ENCODE results near the gene THADA.
"Not testable (repeated sequence)": the region's sequence is repeated elsewhere in the genome, so short reads cannot be mapped to it uniquely, and the experiment has no call there.

The THADA gene

DNA sequence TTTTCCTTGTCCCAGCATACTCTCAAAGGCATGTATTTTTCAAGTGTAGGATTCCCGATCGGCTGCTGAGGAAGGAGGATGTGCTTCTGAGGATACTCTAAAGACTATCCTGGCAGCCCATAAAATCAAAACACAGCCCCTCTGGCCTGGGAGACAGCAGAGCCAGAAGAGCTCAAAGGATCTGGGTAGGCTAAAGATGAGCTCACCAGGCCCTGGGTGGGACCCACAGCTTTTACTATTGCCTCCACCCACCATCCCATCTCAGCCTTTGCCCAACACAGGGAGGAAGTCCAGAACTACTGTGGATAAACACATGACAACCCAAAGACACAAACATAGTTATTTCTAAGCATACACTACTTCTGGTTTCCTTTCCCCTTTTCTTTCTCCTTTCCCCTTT, 290.3 kb downstream of the THADA start:
- DNase-seq (ENCODE audit: low read depth in 2 of 3, low spot score in 2 of 3) = no peak

DNA sequence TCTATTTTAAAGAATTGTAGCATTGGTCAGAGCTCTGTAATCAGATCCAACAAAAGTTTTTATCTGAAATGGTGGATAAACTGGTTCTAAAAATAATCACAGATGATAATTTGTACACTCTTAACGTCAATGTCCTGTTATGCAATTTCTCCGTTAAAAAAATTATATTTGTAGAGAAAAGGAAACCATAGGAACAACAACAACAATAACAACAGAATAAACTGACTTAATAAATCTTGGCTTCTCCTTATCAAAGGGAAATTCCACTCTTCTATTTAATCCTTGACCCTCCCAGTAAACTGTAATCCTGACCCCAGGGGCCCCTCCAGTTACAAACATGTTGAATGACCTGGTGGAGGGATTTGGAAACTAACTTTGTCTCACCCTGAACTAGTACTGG, 290.8 kb downstream of the THADA start:
- DNase-seq (ENCODE audit: low read depth in 2 of 3, low spot score in 2 of 3) = no peak

DNA sequence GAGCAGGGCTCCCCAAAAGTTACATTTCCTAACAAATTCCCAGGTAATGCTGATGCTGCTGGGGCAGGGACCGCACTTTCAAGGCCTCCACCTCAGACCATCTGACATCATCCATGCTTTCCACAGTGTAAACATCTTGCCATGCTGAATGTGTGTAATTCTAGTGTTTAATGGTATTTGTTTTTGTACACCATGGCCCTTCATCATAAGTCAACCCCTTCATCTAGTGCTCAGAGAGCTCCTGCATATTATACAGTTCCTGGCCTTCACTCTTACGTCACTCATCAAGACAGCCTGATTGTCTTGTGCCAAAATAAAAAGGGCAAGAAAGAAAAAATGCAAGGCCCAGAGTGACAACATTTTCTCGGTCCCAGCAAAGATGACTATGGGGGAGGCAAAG, 291.9 kb downstream of the THADA start:
- no peak for DNase-seq (ENCODE audit: low read depth in 2 of 3, low spot score in 2 of 3)

DNA sequence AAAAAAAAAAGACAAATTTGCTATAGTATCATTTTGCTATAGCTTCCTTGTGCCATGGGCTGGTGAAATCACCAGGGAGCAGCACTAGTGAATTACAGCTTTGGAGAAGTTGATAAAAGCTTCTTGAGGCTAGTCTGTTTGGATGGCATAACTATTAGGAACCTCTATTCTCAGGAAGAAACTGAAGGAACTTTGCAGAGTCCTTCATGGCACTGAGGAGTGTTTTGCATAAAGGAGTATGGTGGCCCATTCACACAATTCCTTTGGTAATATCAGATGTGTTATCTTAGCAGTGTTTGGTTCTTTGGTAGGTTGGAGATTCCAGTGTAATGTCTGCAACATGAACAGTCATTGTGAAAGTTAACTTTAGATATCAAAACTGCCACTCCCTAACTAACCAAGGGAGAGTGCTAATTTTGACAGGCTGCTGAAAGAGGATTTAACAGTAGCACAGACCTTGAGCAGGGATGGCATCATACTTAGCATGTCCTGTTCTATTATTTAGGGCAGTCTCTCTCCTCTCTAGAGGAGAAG, 292.8 kb downstream of the THADA start:
- DNase-seq (ENCODE audit: low read depth in 2 of 3, low spot score in 2 of 3) = no peak

DNA sequence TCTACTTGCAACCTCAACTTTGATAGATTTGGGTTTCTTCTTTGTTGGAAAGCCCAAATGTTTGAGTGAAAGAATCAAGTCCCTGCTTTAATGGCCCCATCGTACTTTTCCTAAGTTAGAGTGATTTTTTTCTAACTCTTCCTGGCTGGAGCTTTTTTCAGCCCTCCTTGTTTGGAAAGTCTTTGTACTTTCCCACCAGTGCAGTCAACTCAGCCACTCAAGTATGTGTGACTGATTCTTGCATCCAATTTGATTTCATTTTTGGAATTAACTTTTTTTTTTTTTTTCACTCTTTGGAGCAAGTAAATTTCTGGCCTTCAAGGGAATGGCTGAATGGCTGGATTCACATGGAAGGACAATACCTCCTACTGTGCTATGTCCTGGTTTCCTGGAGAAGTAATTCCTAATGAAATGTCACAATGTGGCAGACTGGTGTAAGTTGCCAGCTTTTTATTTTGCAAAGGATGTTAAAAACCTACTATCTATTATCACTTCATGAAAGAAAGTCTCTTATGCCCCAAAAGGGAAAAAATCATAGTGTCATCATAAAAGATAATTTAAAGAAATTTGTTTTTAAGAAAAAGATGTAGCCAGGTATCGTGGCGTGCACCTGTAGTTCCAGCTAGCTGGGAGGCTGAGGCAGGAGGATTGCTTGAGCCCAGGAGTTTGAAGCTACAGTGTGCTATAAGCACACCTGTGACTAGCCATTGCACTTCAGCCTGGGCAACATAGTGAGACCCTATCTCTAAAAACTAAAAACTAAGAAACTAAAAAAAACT, 293.5 kb downstream of the THADA start:
- no peak for DNase-seq (ENCODE audit: low read depth in 2 of 3, low spot score in 2 of 3)

DNA sequence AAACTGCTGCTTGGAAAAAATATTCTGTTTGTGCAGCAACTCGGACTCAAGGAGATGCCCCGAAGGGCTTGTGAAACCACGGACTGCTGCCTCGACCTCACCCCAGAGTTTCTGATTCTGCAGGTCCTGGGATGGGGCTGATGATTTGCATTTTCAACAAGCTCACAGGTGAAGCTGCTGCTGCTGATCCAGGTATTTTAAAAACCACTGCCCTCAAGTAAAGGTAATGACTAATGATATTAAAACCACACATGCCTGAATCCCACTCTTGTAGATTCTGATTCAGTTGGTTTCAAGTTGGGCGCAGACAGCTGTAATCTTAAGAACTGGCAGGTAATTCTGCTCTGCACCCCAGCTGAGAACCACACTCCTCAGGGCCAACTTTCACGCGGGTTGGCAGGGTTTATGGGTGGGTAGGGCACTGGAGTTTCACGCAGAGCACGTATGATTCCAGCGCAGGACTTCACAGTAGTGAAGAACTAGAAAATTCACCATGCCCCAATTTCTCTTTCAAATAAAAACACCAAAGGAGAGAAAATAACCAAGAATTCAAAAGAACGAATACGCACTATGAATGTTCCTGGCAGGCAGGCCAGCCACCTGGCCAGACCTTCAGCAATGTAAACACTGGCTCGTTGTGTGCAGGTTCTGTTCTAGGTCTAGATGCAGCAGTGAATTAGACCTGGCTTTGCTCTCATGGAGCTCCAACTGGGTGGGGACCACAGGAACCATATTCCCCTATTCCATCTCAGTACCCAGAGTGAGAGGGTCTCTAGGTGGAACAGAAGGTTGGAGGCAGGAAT, 294.9 kb downstream of the THADA start:
- DNase-seq (ENCODE audit: low read depth in 2 of 3, low spot score in 2 of 3) = no peak

DNA sequence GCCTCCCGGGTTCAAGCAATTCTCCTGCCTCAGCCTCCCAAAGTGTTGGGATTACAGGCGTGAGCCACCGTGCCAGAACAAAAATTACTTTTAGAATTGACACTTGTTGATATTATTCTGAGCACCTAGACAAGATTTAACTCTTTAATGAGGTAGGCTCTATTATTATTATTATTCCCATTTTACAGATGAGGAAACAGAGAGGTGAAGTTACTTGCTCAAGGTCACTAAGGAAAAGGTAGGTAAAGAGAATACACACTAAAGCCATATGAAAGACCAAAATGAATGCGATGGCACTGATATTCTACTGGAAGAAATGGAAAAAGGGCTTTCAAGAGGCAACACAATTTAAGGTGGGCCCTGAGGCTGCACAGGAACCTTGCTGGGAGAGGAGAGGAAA, 295.6 kb downstream of the THADA start:
- DNase-seq (ENCODE audit: low read depth in 2 of 3, low spot score in 2 of 3) = no peak

DNA sequence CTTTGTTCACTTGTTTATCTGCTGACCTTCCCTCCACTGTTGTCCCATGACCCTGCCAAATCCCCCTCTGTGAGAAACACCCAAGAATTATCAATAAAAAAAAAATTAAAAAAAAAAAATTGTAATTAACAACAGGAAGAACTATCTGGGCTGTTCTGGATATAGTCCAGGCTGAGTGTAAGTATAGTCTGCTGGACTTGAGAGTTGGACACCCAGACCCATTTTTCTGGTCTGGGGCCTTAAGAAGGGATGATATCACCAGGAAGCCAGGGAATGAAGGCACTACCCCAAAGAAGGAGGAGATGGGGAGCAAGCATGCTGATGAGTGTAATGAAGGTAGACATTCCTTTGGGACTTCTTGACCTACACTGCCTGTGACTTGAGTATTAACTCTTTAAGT, 297.3 kb downstream of the THADA start:
- DNase-seq (ENCODE audit: low read depth in 2 of 3, low spot score in 2 of 3) = no peak

DNA sequence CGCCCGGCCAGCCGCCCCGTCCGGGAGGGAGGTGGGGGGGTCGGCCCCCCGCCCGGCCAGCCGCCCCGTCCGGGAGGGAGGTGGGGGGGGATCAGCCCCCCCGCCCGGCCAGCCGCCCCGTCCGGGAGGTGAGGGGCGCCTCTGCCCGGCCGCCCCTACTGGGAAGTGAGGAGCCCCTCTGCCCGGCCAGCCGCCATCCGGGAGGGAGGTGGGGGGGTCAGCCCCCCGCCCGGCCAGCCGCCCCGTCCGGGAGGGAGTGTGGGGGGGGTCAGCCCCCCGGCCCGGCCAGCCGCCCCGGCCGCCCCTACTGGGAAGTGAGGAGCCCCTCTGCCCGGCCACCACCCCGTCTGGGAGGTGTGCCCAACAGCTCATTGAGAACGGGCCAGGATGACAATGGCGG, 298.1 kb downstream of the THADA start:
- DNase-seq (ENCODE audit: low read depth in 2 of 3, low spot score in 2 of 3) = not testable (repeated sequence)

DNA sequence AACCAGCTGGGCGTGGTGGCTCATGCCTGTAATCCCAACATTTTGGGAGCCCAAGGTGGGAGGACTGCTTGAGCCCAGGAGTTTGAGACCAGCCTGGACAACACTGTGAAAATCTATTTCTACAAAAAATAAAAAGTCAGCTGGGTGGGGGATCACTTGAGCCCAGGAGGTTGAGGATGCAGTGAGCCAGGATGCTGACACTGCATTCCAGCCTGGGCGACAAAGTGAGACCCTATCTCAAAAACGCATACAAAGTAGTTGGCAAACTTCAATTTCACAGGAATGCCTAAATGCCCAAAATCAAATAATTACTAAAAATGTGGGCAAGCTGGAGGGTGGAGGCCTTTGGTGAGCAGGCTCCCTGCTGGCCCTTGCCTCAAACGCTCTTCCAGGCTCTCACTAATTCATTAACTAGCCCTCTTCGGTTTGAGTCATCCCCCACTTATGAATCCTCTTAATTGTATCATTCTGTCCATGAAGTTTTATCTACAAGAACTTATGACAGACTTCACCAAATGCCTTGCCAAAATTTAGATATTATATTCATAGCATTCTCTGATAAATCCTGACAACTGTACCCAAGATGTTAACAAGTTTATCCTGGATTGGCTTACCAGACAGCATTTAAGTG, 300.8 kb downstream of the THADA start:
- DNase-seq (ENCODE audit: low read depth in 2 of 3, low spot score in 2 of 3) = no peak

DNA sequence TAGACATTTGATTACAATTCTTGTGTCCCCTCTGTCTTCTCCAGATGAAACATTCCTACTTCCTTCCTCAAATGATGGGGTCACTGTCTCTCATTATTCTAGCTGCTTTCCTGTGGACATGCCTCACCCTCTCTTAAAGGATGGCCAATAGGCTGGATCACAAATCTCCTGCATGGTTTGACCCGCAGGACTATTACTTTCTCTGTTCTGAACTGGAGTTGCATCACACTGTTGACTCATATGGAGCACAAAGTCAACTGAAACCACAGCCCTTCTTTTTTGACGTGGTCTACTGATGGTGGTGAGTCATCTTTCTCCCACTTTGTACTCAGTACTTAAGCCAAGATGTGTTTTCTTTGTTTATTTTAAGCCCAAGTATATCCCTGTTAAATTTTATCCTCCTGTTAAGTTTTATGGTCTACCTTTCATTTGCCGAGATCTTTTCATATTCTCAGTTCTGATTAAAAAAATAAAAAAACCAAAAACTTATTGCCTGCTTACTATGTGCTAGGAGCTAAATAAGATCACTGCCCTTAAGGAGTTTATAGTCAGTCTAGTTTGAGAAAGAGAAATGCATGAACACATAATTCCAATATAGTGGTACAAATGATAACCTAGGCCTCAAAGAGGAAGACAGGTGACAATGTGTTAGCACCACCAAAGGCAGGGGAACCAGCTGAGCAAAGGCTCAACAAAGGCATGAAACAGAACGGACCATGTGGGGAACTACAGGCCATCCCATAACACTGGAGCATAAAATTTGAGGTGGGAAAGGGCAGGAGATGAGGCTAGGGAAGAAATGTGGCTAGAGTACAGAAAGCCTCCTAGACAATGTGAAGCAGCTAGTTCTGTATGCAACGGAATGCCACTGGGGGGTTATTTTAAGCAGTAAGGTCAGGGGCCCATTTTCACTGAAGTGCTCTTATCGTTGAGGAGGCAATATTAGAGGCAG, 301.8 kb downstream of the THADA start:
- DNase-seq (ENCODE audit: low read depth in 2 of 3, low spot score in 2 of 3) = peak in 2 of 3 experiments; percentile 6 to 24

DNA sequence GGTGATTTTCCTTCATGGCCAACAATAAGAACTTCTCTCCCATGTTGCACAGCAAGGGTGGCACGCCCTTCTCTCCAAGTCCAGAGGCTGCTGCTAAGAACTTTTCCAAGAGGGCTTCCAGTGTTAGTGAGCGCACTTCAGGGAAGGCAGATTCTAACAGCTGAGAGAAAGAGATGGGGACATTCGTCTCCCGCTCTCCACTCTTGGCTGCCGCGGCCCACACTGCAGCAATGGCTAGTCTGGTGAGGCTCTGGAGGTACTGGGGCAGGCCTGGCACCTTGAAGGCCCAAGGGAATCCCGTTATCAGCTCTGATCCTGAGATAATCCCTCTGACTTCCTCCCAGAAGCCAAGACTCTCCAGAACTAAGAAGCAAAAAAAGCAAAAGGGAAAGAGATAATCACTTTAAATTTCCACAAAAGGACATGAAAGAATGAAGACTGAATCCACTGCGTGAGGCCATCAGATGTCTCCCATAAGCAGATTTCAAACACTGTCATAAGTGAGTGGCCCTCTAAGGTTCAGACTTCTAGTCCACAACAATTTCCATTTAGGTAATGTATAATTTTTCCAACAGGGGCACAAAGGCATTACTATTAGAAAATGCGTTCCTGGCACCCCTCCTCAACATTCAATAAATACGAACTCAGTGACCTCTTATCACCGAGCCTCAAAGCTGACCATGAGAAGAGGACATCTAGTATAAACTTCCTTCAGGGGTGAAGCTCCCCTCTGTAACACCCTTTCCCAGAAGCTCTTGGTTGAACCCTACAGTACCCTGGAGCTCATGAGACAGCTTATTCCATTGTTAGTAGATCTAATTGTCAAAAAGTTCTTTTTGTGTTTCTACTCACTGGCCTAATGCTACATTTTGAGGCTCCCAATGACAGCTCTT, 302.7 kb downstream of the THADA start:
- DNase-seq (ENCODE audit: low read depth in 2 of 3, low spot score in 2 of 3) = no peak

DNA sequence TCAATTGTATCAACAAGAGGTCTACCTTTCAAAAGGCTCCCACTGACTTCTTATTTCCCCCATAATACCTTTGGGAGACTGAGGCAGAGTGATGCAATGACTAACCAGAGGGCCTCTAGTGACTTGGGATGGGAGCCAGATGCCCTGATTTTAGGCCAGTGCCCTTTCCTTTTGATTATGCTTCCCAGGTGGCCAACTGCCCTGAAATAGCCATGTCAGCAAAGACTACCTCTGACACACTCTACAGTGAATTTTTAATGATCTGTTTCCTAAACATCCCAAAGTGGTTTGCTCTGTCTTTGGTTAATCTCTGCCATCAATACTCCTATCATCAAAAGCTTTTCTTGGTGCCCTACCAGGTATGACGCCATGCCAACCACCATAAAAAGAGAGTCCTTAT, 303.5 kb downstream of the THADA start:
- DNase-seq (ENCODE audit: low read depth in 2 of 3, low spot score in 2 of 3) = no peak

DNA sequence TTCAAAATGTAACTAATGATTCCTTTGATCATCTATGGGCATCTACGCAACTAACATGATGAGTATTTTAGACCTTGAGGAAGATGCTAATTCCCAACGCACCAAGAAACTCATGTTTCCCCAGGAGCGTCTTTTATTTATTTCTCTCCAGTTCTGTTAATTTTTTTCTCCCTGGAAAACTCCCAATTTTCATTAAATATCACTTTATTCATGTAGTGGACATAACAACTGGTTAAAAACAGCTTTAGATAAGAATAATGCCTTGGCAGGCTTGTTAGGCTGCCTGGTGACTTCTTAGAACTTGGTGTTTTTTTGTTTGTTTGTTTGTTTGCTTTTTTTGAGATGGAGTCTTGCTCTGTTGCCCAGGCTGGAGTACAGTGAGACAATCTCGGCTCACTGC, 306.5 kb downstream of the THADA start:
- DNase-seq (ENCODE audit: low read depth in 2 of 3, low spot score in 2 of 3) = no peak

DNA sequence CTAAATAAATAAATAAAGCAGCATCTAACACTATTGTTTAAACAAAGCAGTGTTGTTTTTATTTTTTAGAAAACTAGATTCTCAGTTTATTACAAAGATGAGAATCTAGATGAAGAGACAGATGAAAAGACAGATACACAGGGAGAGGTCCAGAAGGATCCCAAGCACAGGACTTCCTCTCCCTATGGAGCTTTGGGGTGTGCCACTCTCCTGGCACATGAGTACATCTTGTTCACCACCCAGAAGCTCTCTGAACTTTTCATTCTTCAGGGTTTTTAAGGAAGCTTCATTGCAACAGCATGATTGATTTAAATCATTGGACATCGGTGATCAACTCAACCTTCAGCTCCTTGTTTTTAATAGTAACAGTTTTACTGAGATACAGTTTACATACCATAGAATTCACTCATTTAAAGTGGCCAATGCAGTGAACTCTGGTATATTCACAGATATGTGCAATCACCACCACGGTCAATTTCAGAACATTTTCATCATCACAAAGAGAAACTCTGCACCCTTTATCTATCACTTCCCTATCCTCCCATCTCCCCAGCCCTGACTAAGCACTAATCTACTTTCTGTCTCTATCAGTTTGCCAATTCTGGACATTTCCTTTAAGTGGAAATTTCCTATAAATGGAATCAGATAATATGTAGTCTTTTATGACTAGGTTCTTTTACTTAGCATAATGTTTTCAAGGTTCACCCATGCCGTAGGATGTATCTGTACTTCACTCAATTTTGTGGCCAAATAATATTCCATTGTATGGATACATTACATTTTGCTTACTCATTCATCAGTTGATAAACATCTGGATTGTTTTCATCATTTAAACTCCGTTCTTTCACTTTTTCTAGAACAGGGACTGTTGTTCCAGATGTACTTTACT, 307.2 kb downstream of the THADA start:
- no peak for DNase-seq (ENCODE audit: low read depth in 2 of 3, low spot score in 2 of 3)

DNA sequence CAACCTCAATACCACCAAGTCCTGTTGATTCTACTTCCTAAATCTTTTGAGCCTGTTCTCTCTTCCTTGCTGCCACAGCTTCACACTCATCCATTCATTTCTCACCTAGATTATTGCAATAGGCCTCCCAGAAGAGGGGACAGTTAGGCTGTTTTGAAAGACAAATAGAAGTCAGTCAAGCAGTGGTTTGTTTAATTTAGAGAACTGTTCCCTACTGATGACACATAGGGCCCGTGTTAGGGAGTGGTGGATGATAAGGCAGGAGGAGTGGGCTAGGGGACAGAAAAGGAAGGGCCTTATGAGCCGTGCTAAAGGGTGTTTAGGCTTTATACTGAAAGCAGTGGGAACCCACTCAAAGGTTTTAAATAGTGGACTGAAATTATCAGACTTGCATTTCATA, 309.9 kb downstream of the THADA start:
- DNase-seq (ENCODE audit: low read depth in 2 of 3, low spot score in 2 of 3) = no peak

DNA sequence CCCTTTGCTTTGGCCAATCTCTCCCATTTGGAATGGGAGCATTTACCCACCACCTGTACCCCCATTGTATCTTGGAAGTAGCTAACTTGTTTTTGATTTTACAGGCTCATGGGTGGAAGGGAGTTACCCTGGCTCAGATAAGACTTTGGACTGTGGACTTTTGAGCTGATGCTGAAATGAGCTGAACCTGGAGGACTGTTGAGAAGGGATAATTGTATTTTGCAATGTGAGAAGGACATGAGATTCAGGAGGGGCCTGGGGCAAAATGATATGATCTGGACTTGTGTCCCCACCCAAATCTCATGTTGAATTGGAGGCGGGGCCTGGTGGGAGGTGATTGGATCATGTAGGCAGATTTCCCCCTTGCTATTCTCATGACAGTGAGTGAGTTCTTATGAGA, 310.9 kb downstream of the THADA start:
- no peak for DNase-seq (ENCODE audit: low read depth in 2 of 3, low spot score in 2 of 3)

DNA sequence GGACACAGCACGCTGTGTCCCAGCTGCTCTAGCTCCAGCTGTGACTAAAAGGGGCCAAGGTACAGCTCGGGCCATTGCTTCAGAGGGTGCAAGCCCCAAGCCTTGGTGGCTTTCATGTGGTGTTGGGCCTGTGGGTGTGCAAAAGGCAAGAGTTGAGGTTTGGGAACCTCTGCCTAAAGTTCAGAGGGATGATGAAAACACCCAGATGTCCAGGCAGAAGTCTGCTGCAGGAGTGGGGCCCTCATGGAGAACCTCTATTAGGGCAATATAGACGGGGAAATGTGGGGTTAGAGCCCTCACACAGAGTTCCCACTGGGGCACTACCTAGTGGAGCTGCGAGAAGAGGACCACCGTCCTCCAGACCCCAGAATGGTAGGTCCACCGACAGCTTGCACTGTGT, 311.5 kb downstream of the THADA start:
- DNase-seq (ENCODE audit: low read depth in 2 of 3, low spot score in 2 of 3) = not testable (repeated sequence)

DNA sequence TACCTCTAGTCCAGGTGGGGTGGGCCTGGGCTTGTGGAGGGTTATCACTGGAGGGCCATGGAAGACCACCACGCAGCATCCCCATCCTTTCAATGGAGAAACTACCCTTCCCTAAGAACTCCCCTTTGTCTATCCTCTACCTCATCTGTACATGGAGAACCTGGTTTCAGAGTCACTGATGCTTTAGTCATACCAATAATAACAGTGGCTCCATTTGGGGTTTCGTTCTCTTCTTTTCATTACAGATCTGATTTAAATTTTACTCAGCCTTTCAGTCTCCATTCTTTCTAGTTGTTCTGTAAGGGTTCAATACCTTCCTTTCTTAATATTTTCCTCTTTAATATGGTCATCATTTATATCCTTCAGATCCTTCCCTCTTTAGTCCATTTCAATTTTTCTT, 314.8 kb downstream of the THADA start:
- DNase-seq (ENCODE audit: low read depth in 2 of 3, low spot score in 2 of 3) = no peak

Measured in activated CD8-positive, alpha-beta memory T cell treated with anti-CD3 and anti-CD28 coated beads for 48 hours (primary cell).